GM19372 (cell line): ENCODE measurements around the gene SMAD3.

Experiments used
- ATAC-seq: cut with Tn5 transposase; IDR thresholded peaks from one replicate; pipeline ENCODE4 v1.9.1; 2021; ENCODE audit warnings: mild to moderate bottlenecking, low read depth, moderate library complexity; ENCODE audit not compliant: unreplicated experiment

Gene SMAD3

GRCh38 chr15:67077641-67078215 is 12.3 kb downstream of the SMAD3 start:
- ATAC-seq = no peak

GRCh38 chr15:67079361-67079760 is 14.0 kb downstream of the SMAD3 start:
- no peak for ATAC-seq

- ATAC-seq = no peak
Observed at GRCh38 chr15:67080118-67080899, 14.9 kb downstream of the SMAD3 start.

GRCh38 chr15:67080900-67081431 is 15.6 kb downstream of the SMAD3 start:
- ATAC-seq = peak; percentile 33

- no peak for ATAC-seq
Observed at GRCh38 chr15:67082007-67082536, 16.7 kb downstream of the SMAD3 start.

- no peak for ATAC-seq
Observed at GRCh38 chr15:67083135-67083762, 17.8 kb downstream of the SMAD3 start.

GRCh38 chr15:67084561-67084960 is 19.2 kb downstream of the SMAD3 start:
- ATAC-seq = no peak

- ATAC-seq = peak; percentile 9
Observed at GRCh38 chr15:67085237-67085817, 19.9 kb downstream of the SMAD3 start.

GRCh38 chr15:67085818-67086636 is 20.6 kb downstream of the SMAD3 start:
- peak; percentile 52 for ATAC-seq

- ATAC-seq = no peak
Observed at GRCh38 chr15:67086637-67086914, 21.2 kb downstream of the SMAD3 start.

- no peak for ATAC-seq
Observed at GRCh38 chr15:67087507-67088172, 22.2 kb downstream of the SMAD3 start.

- no peak for ATAC-seq
Observed at GRCh38 chr15:67089217-67090193, 24.1 kb downstream of the SMAD3 start.

- no peak for ATAC-seq
Observed at GRCh38 chr15:67090297-67091070, 25.1 kb downstream of the SMAD3 start.

GRCh38 chr15:67091071-67091979 is 25.9 kb downstream of the SMAD3 start:
- peak; percentile 75 for ATAC-seq

GRCh38 chr15:67091980-67092677 is 26.7 kb downstream of the SMAD3 start:
- ATAC-seq = no peak
